NOMO-1 treated with dmso at 0.1 percent for 144 hours (cell line): ENCODE data around the gene KCTD20.

Source experiments
- DNase-seq: peaks from one replicate; lab custom pipeline; 2025; ENCODE audit not compliant: unreplicated experiment; lab: John Stamatoyannopoulos, UW

Gene KCTD20

DNA sequence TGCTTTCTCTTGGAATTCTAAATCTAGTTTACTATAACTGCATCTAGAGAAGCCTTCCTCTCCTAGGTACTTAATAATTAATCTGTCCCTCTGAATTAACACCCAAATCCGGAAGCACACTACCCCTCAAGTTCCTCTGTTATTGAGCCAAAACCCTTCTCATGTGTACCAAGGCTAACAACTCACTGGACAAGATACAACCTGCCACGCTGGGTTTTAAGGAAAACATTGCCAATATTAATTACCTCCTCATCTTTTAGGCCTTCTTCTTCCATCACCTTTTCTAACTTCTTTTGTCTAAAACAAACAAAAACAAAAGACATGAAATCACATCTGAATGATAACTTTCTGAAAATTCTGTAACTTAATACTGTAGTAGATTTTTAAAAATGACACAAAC is 82.5 kb downstream of the KCTD20 start:
- DNase-seq, result no peak

DNA sequence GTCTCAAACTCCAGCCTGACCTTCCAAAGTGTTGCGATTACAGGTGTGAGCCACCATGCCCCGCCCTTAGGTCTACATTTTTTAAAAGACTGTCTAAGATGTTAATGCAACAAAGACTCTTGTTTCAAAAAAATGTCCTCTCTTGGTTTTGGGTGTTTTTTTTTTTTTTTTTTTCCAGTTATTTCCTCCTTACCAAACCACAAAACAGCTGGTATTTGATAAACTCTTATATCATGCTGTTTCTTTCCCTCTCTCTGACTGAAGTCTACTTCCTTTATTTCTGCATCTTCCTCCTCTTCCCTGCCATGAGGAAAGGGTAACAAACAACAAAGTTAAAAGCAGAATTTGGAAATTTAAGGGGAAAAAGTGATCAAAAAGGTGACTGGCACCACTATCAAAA is 83.3 kb downstream of the KCTD20 start:
- no peak for DNase-seq

DNA sequence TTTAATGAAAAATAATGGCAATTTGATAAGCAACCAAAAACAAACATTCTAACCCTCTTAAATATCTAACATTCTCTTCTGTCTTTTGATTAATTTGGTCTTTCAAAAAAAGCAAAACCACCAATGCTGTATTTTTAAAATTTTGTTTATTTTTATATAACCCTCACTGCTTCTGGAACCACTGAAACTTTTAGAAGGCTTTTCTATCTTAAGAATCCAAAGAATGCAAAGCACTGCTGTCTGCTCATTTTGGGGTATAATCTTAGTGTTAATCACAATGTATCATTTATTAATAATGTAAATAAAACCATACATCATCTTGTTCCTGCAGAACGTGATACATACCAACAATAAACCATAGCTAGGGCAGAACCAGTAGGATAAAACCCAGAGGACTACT is 90.5 kb downstream of the KCTD20 start:
- DNase-seq, result no peak

DNA sequence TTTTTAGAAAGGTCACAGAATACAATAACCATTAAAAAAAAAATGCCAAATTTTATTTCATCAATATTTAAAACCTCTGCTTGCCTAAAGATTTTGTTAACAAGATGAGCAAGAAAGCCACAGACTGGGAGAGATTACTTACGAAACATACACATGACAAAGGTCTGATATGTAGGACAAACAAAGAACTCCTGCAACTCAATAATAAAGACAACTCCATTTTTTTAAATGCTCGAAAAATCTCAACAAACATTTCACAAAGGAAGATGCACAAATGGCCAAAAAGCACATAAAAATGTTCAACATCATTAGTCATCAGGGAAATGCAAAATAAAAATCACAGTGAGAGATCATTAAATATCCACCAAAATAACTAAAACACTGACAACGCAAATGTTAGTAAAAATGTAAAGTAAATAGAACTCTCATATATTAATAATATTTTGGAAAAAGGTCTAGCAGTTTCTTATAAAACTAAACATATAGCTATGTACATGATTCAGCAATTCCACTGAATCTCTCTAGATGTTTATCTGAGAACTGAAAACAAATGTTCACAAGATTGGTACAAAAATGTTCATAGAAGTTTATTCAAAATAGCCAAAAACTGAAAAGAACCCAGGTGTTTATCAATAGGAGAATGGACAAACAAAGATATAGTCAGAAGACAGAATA is 94.2 kb downstream of the KCTD20 start:
- DNase-seq, result no peak

DNA sequence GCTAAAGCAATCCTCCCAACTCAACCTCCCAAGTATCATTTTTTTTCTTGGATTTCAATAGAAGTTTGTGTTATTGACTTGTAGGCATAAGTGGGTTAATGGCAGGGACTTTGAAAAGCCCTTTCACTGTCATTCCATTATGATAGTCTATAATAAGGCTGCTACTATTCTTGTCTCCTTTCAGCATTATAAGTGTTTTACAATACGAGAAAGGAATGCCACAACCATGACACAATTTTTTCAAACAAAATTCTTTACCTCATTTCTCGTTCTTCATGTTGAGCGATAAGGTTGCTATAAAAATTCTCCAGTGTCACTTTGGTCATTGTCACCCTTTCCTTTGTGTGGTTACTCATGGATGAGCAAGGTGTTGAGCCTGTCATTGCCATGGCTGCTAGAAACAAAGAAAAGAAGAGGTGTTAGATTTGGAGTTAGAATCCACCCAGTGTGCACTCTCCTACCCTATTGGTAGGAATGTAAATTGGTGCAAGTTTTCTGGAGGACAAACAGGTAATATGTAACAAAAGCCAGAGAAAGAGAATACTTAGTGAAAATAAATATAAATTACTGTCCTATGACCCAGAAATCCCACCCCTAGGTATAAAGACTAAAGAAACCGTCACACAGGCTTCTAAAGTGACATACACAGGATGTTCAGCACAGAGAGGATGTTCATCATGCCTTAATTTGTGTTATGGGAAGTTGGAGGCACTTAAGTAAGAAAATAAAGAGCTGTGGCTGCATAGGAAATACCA is 97.2 kb downstream of the KCTD20 start:
- no peak for DNase-seq
